HG03103 (cell line): ENCODE measurements around the gene RORC.

Source experiments
- ATAC-seq: cut with Tn5 transposase; IDR thresholded peaks from one replicate; pipeline ENCODE4 v1.9.1; 2021; ENCODE audit warnings: low read depth; ENCODE audit not compliant: unreplicated experiment

The RORC gene

DNA sequence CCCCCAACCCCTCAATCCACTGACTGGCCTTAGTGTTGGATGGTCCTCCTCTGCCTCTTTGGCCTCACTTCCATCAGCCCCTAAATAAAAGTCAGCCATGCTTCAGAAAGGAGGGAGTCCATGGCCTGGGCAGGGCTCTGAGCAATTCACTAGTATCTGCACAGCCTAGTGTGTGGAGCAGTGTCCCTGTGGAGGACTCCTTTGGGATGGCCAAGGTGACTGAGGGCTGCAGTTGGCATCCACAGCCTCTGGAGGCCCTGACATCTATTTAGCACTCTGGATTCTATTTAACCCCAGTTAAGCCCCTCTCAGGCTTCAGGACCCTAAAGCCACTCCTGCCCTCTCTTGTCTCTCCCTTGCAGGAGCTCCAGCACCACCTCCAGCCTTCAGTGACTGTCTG is 18.3 kb upstream of the RORC start:
- ATAC-seq, result no peak

DNA sequence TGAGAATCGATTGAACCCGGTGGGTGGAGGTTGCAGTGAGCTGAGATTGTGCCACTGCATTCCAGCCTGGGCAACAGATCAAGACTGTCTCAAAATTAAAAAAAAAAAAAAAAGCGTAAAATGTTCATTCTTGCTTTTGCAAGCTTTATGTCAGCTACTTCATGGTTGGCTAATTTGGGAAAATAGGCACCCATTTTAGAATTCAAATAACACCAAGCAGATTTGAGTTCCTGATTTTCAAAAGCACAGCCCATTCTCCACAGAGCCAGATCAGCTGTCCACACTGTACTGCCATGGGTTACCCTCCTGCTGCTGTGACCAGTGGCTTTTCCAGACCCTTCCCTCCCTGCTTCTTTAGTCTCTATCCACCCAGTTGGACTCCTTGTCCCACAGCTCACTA is 17.5 kb upstream of the RORC start:
- ATAC-seq, result no peak

DNA sequence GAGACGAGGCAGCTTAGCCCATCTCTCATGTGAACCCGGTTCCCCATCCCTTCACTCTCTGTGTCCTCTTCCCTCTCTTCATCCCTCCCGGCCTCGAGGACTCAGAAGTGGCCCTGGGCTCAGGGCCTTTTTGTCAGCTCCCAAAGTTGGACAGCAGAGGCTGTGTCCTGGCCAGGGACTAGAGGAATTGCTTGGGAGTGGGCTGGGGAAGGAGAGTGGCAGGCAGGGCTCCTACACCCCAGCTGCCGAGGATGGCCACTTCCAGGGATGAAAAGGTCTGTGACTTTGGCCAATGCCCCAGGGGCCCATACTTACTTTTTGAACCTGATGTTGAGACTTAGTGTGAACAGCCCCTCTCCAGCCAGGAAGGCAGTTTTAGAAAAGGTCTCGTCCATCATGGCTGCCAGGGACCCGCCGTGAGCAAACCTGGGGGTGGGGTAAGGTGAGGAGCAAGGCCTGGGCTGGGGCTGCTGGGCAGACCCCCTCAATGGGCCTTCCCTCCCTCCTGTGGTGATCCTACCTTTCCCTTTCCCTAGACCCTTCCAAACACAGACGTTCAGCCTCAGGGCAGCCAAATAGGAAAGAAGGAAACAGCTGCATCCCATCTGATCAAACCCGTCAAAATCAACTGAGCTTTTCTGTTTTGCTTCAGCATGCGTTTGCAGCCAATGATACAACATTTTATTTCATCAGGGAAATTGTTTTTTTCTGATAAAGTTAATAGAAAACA is 16.4 kb upstream of the RORC start:
- ATAC-seq, result no peak

DNA sequence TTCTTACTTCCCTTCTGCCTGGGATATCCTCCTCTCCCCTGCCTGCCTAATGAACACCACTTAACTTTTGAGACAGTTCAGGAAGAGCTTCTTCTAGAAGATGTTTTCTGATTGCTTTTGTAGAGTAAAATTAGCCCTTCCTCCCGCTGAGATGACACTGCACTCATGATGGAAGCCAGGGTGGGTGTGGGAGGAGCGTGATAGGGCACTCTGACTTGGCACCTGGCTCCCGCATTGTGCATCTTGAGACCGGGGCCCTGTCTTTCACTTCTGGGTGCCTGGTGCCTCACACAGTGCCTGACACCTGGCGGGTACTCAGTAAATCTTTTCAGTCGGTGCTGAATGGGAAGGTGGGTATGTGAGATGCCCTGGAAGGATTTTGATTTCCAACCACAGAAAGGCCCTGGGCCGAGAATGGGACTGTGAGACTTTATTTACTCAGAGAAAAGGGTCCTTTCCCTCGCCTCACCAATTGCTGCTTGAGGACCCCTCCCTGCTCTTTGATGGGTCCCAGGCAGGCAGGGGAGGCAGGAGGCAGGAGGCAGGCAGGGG is 15.2 kb upstream of the RORC start:
- no peak for ATAC-seq

DNA sequence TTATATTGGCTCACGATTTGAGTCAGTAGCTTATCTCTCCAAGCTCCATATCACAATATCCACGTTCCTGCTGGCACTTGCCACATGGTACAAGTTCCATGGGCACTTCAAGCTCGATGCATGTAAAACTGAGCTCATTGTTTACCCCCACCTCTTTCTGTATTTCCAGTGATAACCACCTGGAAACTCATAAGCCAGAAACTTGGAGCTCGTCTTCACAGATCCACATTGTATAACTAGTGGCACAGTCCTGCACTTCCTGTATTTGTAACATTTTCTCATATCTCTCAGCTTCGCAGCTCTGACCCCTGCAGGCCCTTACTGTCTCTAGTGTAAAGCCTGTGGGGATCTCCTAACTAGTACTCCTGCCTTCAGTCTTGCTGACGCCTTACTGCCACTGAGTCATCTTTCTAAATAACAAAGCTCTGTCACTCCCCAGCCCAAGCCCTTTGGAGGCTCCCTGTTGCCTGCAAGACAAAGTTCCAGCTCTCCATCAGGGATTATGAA is 14.5 kb upstream of the RORC start:
- ATAC-seq, result no peak

DNA sequence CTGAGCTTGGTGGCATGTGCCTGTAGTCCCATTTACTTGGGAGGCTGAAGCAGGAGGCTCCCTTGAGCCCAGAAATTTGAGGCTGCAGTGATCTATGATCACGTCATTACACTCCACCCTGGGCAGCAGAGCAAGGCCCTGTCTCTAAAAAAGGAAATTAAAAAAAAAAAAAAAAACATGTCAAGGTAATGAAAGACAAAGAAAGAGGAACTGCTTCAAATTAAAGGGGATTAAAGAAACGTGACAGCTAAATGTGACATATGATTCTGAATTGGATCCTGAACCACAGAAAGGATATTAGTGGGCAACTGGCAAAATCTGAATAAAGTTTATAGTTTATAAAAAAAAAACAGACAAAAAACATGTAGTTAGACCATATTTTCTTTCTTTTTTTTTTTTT is 11.8 kb upstream of the RORC start:
- no peak for ATAC-seq

DNA sequence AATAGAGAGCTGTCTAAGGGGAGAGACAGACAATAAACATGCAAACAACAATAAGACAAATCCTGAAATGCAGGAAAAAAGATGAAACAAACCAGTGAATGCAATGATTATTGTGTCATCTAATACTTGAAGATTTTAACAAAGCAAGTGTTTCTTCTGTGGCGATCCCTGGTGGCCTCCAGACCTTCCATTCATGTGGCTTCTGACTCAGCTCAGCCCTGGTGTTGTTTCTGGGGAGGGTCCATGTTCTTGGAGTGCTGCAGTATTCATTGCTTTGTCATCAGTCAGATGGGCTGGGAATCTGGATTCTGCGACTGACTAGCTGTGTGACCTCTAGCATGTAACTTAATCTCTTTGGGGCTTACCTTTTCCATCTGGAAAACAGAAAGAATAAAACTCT is 9.5 kb upstream of the RORC start:
- no peak for ATAC-seq

DNA sequence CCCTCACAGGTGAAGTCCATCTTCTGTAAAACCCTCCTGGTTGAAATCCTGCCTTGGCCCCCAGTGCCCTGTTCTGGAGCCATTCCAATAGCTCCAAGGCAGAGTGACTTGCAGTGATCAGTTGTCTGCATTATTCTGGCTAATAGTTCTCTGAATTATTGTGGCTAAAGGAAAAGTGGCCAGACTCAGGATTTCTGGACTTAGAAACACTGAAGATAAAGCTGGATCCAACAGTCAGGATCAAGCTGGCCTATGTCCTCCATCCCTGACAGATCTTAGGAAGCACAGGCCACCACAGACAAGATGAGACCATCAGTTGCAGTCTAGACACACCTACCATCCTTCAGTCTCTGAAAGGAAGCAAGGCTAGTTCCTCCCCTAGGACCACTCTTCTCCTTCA is 8.8 kb upstream of the RORC start:
- no peak for ATAC-seq

DNA sequence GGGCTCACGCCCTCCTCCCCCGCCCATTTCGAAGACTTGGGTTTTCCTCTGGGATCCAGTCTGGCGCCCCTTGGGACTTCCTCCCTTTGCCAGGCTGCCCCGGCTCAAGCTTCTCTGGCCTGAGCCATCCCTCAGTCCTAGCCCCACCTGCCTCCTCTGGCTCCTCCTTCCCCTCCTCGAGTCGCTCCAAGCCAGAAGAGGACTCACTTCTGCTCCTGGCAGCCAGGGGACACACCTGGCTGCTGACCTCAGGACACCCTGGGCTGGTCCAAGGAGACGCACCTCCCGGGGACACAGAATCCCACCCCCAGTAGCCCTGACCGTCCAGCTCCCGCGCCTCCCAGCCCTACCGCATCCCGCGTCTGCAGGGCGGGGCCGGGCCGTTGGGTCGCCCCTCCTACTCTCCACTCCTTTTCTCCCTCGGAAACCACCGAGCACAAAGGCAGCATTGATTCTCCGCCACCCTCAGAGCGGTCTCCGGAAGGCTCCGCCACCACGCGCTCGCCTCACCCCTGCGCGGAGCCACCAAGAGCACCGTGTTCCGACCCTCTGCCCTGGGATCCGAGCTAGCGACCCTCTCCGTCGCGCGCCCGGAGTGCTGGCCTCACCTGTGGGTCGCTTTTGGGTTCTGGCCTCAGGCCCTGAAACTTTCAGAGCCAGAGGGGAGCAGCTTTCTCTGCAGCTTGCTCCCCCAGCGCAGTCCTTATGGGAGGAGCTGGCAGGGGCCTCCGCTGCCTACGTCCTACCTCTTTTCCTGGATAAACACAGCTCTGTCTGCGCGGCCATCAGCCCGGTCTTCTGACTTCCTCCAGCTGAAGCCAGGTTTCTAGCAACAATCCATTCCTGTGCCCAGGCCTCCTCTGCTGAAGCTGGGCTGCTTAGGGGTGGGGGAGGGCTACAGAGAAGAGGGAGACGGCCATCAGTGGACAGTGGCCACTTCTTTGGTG is 8.1 kb upstream of the RORC start, which contains the start of gene C2CD4D:
C2CD4D (minus strand) TSS at position 364 of the 947 bp plus-strand sequence. CDS start 831 bp downstream, outside the sequence.
- ATAC-seq, result no peak

DNA sequence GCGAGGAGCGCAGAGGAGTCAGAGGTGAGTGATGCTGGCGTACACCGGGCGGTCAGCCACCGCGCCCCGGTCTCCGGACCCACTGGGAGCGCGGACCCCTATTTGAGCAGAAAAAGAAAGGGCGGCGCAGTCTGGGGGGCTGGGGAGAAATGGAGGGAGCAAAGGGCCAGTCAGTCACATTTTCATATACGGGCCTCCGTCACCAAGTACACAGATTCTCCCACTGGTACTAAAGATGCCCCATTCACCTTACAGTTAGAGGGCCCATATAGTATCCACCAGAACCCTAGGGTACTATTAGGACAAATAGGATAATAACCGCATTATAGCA is 7.4 kb upstream of the RORC start:
- no peak for ATAC-seq

DNA sequence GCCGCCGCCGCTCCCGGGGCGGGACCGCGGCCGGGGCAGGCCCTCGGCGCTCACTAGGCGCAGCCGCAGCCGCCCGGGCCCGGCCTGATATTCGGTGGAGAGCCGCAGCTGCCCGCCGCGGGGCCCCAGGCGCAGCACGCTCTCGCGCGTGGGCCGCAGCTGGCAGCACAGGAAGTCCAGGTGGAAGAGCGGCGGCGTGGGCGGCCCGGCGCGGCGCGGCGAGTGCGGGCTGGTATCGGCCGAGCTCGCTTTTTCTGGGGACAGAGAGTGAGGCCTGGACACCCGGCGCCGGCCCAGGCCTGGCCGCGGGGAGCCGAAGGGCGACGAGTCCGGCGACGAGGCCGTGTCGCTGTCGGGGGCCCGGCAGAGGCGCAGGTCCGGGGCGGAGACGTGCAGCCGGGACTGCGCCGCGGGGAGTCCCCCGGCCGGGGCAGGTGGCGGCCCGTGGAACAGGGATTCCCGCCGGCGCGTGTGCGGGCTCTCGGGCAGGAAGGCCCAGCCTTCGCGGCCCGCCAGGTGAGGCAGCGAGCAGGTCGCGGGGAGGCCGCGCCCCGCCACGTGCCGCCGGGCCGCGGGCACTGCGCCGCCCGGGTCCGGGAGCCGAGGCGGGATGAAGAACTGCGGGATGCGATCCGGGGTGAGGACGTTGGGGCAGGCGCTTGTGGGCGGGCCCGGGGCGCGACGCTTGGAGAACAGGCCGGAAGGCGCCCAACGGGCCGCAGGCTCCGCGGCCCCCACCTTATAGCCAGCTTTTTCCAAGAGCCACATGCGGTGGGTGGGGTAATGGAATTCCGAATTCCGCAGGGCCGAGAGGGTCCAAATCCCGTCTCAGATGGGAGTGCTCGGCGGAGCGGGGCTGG is 6.8 kb upstream of the RORC start:
- no peak for ATAC-seq

DNA sequence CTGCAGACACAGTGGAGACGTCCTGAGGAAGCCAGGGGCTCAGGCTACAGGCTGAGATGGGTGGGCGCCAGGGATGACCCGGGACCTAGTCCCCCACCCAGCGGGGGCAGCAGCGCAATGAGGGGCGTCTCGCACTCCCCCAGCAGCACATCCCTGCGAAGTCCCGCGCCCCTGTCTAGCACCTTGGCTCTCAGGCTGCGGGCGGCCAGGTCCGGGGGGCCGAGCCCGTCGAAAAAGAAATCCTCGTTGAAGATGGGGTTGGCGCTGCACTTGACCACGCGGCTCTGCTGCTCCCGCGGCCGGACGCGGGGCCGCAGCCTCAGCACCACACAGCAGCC is 6.3 kb upstream of the RORC start:
- ATAC-seq, result no peak

DNA sequence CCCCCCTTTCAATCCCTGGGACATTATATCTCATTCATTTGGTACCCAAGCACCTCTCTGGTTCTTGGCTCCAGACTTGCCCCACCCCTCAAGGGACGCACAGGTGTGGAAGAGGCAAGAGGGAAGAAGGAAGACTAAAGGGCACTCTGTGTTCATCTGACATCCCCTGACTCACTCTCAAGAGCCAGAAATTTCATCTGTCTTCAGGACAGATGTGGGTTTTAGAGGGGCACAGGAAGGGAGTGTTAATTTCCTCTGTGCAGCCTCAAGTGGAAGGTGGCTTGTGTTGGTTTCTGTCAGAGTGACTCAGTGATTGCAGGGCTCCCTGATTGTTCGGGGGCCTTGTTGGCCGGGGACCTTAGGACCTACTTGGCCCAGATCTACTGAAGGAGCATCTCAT is 5.6 kb upstream of the RORC start:
- no peak for ATAC-seq

DNA sequence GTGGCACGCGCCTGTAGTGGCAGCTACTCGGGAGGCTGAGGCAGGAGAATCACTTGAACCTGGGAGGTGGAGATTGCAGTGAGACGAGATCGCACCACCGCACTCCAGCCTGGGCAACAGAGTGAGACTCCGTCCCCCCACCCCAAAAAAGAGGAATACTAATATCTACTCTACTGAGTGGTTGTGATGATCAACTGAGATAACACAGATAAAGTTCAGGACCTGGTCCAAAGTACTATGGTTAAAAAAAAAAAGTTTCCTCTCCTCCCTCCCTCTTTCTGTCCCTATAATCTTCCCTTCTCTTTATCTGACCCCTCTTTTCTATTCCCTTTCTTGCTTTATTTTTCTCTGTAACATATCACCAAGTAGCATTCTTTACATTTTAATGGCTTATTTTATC is 4.0 kb upstream of the RORC start:
- ATAC-seq, result no peak

DNA sequence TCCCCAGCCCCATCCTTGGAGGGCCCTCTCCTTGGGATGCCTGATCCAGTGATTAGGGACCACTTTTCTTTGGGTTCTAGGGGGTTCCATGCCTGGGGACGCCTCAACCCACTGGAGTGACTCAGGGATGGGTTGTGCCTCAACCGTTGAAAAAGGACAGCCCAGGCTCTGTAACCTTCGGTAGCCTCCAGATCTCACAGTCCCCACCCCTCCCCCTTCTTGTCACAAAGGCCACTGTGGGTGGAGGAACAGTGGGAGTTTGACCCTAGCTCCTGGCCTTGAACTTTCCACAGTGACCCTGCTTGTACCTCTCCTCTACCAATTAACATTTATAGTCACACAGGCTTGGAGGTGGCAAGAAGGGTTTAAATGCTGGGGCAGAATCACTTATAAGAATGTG is 2.6 kb upstream of the RORC start:
- ATAC-seq, result no peak

DNA sequence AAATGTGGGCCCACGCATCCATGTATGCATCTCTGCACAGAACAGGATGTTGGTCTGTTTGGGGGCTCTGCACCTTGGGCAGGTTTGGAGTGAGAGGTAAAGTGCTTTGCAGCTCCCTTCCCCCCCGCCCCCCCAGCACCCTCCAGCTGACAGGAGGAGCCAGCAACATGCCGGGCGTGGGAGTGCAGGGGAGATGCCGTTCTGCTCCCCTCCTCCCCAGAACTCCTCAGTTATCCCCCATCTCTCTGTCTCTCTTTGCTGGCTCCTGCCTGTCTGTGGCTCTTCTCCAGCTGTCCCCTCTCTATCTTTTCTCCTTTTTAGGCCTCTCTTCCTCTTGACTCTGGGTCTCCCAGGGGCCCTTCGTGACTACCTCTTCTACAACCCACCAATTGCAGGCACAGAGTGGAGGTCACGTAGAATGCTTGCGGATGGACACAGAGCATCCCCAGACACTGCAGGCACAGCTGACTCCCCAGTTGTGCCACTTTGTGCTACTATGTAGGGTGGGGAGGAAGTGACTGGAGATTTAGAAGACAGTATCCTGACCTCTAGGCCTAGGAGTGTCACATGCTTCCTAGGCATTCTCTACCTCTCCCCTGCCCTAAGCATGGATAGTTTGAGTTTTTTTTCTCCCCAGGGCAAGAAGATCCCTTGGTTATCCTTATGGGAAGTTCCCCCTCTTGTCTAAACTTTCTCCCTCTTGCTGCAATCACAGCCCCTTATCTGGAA is 1.7 kb upstream of the RORC start:
- no peak for ATAC-seq

DNA sequence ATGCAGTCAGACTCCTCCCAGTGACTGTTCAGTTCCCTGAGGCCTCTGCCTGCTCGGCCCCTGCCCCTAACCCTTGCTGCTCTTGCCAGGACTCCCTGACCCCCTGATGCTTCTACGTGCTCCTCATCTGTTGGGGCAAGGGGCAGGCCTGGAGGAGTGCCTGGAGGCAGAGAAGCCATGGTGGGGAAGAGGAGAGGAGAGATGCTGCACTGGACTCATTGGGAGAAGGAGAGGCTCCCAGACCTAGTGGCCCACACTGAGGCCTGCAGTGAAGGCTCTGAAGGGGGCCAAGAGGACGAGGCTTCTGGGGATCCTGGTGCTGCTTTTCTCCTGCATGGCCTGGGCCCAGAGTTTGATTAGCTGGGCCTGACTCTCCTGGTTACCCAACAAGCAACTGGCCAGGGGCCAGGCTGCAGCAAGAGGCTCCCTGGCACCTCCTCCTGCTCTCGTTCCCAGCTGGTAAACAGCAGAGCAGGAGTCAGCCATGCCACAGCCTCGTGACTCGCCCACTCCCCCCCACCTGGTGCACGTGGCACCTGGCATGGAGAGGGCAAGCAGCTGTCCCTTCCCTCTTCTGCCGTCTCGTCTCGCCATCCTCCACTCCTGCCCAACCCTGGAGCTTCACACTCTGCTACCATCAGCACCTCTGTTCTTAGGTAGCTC is 847 bp upstream of the RORC start:
- ATAC-seq, result no peak

DNA sequence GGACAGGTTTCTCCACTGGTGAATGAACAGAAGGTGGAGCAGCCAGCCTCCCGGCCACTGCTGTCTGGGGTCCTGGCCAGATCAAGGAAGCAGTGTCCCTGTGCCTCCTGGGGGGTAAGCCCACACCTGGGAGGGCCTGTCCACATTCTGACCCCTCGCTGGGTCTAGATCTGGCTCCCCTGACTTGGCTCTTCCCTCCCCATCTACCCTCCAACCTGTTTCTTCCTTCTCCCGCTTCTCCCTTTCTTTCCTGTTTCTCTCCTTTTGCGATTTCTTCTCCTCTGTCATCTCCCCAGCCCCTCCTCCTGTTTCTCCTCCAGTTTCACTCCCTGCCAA is 378 bp downstream of the RORC start:
- ATAC-seq, result no peak

DNA sequence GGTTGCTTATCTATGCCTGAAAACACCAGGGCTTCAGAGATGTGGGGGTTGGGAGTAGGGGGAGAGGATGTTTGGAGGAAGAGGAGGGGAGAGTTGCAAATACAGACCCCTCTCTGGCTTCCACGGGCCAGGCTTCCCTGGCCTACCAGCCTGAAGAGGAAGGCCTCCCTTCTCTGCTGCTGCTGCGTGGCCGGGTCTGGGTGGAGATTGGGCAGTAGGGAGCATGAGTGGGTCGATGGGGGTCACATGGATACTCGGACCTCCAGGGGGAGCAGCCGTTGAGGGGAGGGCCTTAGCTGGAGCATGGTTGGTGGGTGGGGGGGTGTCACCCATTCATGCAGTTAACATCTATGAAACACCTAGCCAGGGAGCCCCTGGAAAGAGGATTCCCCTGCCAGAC is 1.5 kb downstream of the RORC start:
- ATAC-seq, result no peak
